HepG2 (cell line): ENCODE measurements around the gene TEX261. TPM values are rescaled to one million over a fixed set of nuclear protein-coding genes. Genes with fewer than 3 reads are reported as not detected.

Source experiments
- ETV6 ChIP-seq: sonication (generic); formaldehyde crosslinking; conservative IDR thresholded peaks from 2 replicates; pipeline ENCODE4 v1.4.0; 2020; ENCODE audit warnings: missing genetic modification reagents
- EZH2 ChIP-seq: conservative IDR thresholded peaks from 2 replicates; pipeline ENCODE4 v1.6.1; 2012; ENCODE audit warnings: mild to moderate bottlenecking, low read depth, low read length, moderate library complexity
- IRF9 ChIP-seq: sonication (generic); formaldehyde crosslinking; IDR thresholded peaks from 2 replicates; pipeline ENCODE4 v1.8.0; 2022; ENCODE audit warnings: missing genetic modification reagents, mild to moderate bottlenecking, borderline replicate concordance
- KDM4B ChIP-seq: sonication (generic); formaldehyde crosslinking; IDR thresholded peaks from 2 replicates; pipeline ENCODE4 v1.4.0; 2020; ENCODE audit warnings: missing genetic modification reagents
- KDM5A ChIP-seq: fragments of 200-600 bp; sonication (generic); IDR thresholded peaks from 2 replicates; pipeline ENCODE4 v1.7.0; 2018; ENCODE audit warnings: antibody characterized with exemption, mild to moderate bottlenecking, low read length, borderline replicate concordance
- TEAD2 ChIP-seq: sonication (generic); formaldehyde crosslinking; IDR thresholded peaks from 2 replicates; pipeline ENCODE4 v1.9.0; 2021; ENCODE audit warnings: missing genetic modification reagents
- ZBTB40 ChIP-seq, 2 experiments: fragments of 450-650 bp in 1 of 2; sonication (generic) in 1 of 2; formaldehyde crosslinking in 1 of 2; IDR thresholded peaks; 2 replicates each; pipeline versions ENCODE4 v1.6.1 to v1.8.0; 2016 to 2022; ENCODE audit warnings: antibody characterized with exemption in 1 of 2, mild to moderate bottlenecking in 1 of 2, missing genetic modification reagents in 1 of 2
- ZBTB7A ChIP-seq: sonication (generic); formaldehyde crosslinking; IDR thresholded peaks from 2 replicates; pipeline ENCODE4 v1.8.0; 2022; ENCODE audit warnings: mild to moderate bottlenecking, missing genetic modification reagents
- ZNF253 ChIP-seq: sonication (generic); formaldehyde crosslinking; IDR thresholded peaks from 2 replicates; pipeline ENCODE4 v1.8.0; 2022; ENCODE audit warnings: mild to moderate bottlenecking, missing genetic modification reagents, borderline replicate concordance
- ZNF350 ChIP-seq: sonication (generic); formaldehyde crosslinking; IDR thresholded peaks from 2 replicates; pipeline ENCODE4 v1.4.0; 2020; ENCODE audit warnings: mild to moderate bottlenecking, low read depth, missing genetic modification reagents, borderline replicate concordance
- ZNF354B ChIP-seq: sonication (generic); formaldehyde crosslinking; IDR thresholded peaks from 2 replicates; pipeline ENCODE4 v1.8.0; 2022; ENCODE audit warnings: mild to moderate bottlenecking, missing genetic modification reagents
- ZNF367 ChIP-seq: sonication (generic); formaldehyde crosslinking; IDR thresholded peaks from 2 replicates; pipeline ENCODE4 v1.4.0; 2020; ENCODE audit warnings: missing genetic modification reagents, borderline replicate concordance
- ZNF530 ChIP-seq: sonication (generic); formaldehyde crosslinking; IDR thresholded peaks from 2 replicates; pipeline ENCODE4 v1.5.0; 2020; ENCODE audit warnings: low read depth, mild to moderate bottlenecking, missing genetic modification reagents
- ZNF550 ChIP-seq: sonication (generic); formaldehyde crosslinking; IDR thresholded peaks from 2 replicates; pipeline ENCODE4 v1.4.0; 2020; ENCODE audit warnings: mild to moderate bottlenecking, missing genetic modification reagents, borderline replicate concordance
- ZNF788 ChIP-seq: sonication (generic); formaldehyde crosslinking; IDR thresholded peaks from 2 replicates; pipeline ENCODE4 v1.5.0; 2020; ENCODE audit warnings: mild to moderate bottlenecking, missing genetic modification reagents, borderline replicate concordance
- ZSCAN25 ChIP-seq: sonication (generic); formaldehyde crosslinking; IDR thresholded peaks from 2 replicates; pipeline ENCODE4 v1.8.0; 2022; ENCODE audit warnings: mild to moderate bottlenecking, missing genetic modification reagents
- polyA plus RNA-seq, 8 experiments: library from polyadenylated mRNA; depleted of rRNA in 3 of 8; stranded (reverse) in 7 of 8; unstranded in 1 of 8; fragments of >200 nt; fragmentation: Illumina TruSeq in 4 of 8; extraction: Trizol in 4 of 8; gene quantifications; 2 replicates each; pipeline versions ENCODE4 v1.2.1 to v1.2.3, GENCODE V29; 2011 to 2016; ENCODE audit warnings: low read depth in 4 of 8, missing spikeins in 1 of 8, mixed read lengths in 1 of 8; ENCODE audit not compliant: insufficient read depth in 1 of 8
- total RNA-seq, 5 experiments: library from RNA; depleted of rRNA; stranded (reverse); fragments of >200 nt; fragmentation: Illumina TruSeq; extraction: Trizol; gene quantifications; 2 replicates each; pipeline ENCODE4 v1.2.3, GENCODE V29; 2016; ENCODE audit warnings: low read depth in 1 of 5

TEX261 gene
- total and polyA plus RNA-seq, 2 of the 13 experiments (the other 11 are each of a cell fraction or from before 2014, with no cell fraction given), result 43.8 to 78.7 TPM

- no peak for TF ChIP-seq ZBTB40 (IDR thresholded peaks at IDR 0.05)
- 0 out of 2 replicates have a peak, but pooled peaks have one; percentile 9 for TF ChIP-seq ZBTB40 (CRISPR knock-in tag; IDR thresholded peaks at IDR 0.05)
- 0 out of 2 replicates have a peak, but pooled peaks have one; percentile 5 for TF ChIP-seq ZSCAN25
- TF ChIP-seq ZNF788 (CRISPR knock-in tag), result peak; percentile 11; the same call in 1 of the 2 replicates
- 0 out of 2 replicates have a peak, but pooled peaks have one; percentile 10 for TF ChIP-seq ZBTB7A (CRISPR knock-in tag)
- TF ChIP-seq ZNF530 (CRISPR knock-in tag), result 0 out of 2 replicates have a peak, but pooled peaks have one; percentile 25
- TF ChIP-seq IRF9, result peak; percentile 78; the same call in 1 of the 2 replicates
- 0 out of 2 replicates have a peak, but pooled peaks have one; percentile 25 for TF ChIP-seq TEAD2
- 0 out of 2 replicates have a peak, but pooled peaks have one; percentile 9 for TF ChIP-seq ETV6 (CRISPR knock-in tag)
- no peak for TF ChIP-seq ZNF354B (CRISPR knock-in tag)
- TF ChIP-seq KDM4B (CRISPR knock-in tag), result 0 out of 2 replicates have a peak, but pooled peaks have one; percentile 34
- no peak for TF ChIP-seq EZH2
- no peak for TF ChIP-seq ZNF253 (CRISPR knock-in tag)
- peak; percentile 66; the same call in 1 of the 2 replicates for TF ChIP-seq ZNF350 (CRISPR knock-in tag)
- TF ChIP-seq ZNF367, result 0 out of 2 replicates have a peak, but pooled peaks have one; percentile 69
- TF ChIP-seq ZNF550 (CRISPR knock-in tag), result no peak
- TF ChIP-seq KDM5A, result peak; percentile 37
Measured at GRCh38 chr2:70994009-70994698, 519 bp downstream of the TEX261 start (continued).
